Dendritic cell treated with granulocyte-macrophage colony-stimulating factor and Interleukin-4, amounts not matched to agents 40 ng/mL and 50 ng/mL, for 4 days (primary cell): Measurements from ENCODE around the gene APOBEC3H.

Source experiments
- H3K27ac Mint-ChIP-seq: one replicate; pipeline ENCODE4 v1.8.0; 2022; ENCODE audit warnings: mild to moderate bottlenecking, mixed read lengths
- H3K27me3 Mint-ChIP-seq: one replicate; pipeline ENCODE4 v1.8.0; 2022; ENCODE audit warnings: mild to moderate bottlenecking, mixed read lengths
- H3K36me3 Mint-ChIP-seq: one replicate; pipeline ENCODE4 v1.8.0; 2022; ENCODE audit warnings: low read depth, mixed read lengths
- H3K4me1 Mint-ChIP-seq: one replicate; pipeline ENCODE4 v1.8.0; 2022; ENCODE audit warnings: low read depth, mixed read lengths
- H3K4me3 Mint-ChIP-seq: one replicate; pipeline ENCODE4 v1.8.0; 2022; ENCODE audit warnings: mild to moderate bottlenecking, moderate library complexity, mixed read lengths
- H3K9me3 Mint-ChIP-seq: one replicate; pipeline ENCODE4 v1.8.0; 2022; ENCODE audit warnings: mixed read lengths
- intact Hi-C: fragments of 100-400 bp; cut with micrococcal nuclease; formaldehyde crosslinking; loops from one replicate; pipeline ENCODE4 v1.15.0; 2022

APOBEC3H gene

DNA sequence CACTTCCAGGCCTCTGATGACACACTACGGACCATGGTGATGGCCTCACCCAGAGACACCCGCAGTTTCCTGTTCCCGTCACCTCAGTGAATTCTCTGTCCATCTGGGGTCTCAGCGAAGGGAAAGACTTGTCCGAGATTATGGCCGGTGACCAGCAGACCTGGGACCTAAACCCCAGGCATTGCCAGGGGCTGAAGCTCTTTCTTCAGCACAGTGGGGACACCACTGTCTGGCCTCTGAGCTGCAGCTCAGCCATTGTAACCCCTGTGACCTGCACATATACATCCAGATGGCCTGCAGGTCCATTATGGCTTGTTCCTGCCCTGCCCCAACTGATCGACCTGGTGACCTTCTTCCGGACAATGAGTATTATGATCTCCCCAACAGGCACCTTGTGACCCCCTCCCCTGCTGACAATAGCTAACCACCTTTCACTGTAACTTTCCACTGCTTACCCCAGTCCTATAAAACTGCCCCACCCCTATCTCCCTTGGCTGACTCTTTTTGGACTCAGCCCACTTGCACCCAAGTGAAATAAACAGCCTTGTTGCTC lies 33.2 kb downstream of the APOBEC3H start:
- H3K9me3 Mint-ChIP-seq = no peaks in the 10 kb centered on the region
- H3K4me1 Mint-ChIP-seq = peaks cover 64% of the 10 kb centered on the region
- peaks cover 29% of the 10 kb centered on the region for H3K36me3 Mint-ChIP-seq
- intact Hi-C loops = no loop called here
- peak overlapping the region; percentile 17 for H3K4me3 Mint-ChIP-seq
- H3K27ac Mint-ChIP-seq = peak overlapping the region; percentile 96
- H3K27me3 Mint-ChIP-seq = peaks cover 9% of the 10 kb centered on the region

DNA sequence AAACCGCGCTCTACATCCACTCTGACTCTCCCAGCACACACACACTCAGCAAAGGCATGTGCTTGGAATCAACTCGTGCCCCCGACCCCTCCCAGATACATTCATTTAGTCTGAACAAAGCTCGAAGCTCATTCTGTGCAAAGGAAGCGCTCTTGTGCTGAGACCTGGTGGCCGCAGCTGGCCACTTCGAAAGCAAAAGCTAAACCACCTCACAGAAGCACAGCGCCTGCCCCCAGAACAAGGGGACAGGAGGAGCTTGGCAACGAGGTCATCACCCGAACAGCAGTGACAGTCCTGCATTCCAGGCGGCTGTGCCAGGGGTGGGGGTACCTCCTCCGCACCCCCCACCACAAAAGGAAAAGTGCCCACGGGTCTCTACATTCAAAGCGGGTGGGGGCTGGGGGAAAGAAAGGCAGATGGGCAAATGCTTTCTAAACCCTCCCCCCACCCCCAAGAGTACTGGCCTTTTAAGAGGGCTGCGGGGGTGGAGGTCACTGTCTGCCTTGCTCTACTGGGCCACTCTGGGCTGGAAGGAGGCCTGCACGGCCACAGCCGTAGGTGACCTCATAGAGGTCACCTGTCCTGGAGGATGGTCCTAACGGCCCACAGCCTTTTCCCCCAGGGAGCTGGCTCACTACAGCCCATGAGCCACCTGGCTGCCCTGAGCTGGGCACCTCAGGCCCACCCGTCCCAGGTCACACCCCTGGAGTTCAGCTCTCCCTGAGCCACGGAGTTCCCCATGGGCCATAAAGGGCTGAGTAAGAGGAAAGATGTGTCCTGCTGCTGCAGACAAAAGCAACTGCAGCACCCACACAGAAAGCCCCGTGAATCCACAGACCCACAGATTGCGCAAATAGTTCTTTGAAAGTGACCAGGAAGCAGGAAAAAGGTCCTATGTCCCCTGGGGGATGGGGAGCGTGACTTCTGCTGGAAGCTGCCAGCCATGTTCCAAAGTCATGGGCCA lies 34.1 kb downstream of the APOBEC3H start:
- H3K9me3 Mint-ChIP-seq = no peaks in the 10 kb centered on the region
- peaks cover 29% of the 10 kb centered on the region for H3K36me3 Mint-ChIP-seq
- H3K4me3 Mint-ChIP-seq = peak overlapping the region; percentile 49
- peaks cover 66% of the 10 kb centered on the region for H3K4me1 Mint-ChIP-seq
- peak overlapping the region; percentile 96 for H3K27ac Mint-ChIP-seq
- H3K27me3 Mint-ChIP-seq = peaks cover 9% of the 10 kb centered on the region
- intact Hi-C loops = no loop called here

DNA sequence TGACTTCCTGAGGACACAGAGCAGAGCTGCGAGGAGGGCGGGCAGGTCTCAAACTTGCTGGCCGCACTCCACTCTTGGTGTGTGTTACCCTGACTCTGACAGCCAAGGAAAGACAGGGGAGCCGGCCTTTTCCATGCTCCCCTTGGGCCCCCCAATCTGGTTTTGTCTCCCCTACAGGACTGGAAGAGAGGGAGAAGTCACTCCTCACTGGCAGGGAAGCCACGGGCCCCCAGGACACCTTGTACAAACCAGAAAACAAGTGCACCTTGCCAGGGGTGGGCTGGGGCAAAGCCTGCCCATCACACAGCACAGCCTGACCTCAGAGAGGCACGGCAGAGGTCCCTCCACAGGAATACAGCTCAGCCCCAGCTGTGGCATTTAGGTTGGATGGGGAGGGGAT lies 35.2 kb downstream of the APOBEC3H start:
- H3K27me3 Mint-ChIP-seq = peaks cover 10% of the 10 kb centered on the region
- H3K9me3 Mint-ChIP-seq = no peaks in the 10 kb centered on the region
- peaks cover 61% of the 10 kb centered on the region for H3K4me1 Mint-ChIP-seq
- peak overlapping the region; percentile 96 for H3K27ac Mint-ChIP-seq
- intact Hi-C loops = no loop called here
- peaks cover 29% of the 10 kb centered on the region for H3K36me3 Mint-ChIP-seq
- H3K4me3 Mint-ChIP-seq = no peak overlapping the region

DNA sequence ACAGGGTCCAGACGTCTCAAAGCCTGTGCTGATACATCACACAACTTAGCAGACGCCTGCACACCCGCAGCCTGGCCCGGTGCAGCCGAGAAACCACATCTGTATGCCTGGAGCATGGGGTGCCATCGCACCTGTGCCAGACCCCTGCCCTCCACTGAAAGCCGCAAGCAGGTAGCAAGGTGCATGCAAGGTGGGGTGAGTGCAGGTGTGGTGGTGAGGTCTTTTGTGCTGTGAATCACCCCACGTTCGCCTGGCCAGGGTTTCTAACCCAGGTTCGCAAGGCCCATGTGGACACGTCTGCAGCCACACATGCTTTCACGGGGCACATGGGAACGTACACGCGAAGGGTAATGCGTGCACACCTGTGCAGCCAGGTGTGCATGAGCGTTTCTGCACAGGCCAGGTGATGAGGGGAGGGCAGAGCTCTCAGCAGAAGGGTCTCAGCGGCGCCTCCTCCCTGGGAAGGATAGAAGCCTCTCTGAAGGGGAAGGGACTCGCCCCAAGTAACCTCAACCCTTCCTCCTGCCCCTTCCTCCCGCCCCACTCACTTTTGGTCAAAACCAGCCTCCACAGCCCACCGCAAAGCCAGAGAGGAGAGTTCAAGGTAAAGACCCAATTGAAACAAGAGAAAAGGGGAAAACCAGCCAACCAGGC lies 36.0 kb downstream of the APOBEC3H start:
- Mint-ChIP-seq H3K27me3 (peaks cover 10% of the 10 kb centered on the region), H3K4me3 (no peak overlapping the region), H3K4me1 (peaks cover 61% of the 10 kb centered on the region), H3K27ac (peak overlapping the region; percentile 96), H3K9me3 (no peaks in the 10 kb centered on the region), H3K36me3 (peaks cover 29% of the 10 kb centered on the region)
- intact Hi-C loops = no loop called here

DNA sequence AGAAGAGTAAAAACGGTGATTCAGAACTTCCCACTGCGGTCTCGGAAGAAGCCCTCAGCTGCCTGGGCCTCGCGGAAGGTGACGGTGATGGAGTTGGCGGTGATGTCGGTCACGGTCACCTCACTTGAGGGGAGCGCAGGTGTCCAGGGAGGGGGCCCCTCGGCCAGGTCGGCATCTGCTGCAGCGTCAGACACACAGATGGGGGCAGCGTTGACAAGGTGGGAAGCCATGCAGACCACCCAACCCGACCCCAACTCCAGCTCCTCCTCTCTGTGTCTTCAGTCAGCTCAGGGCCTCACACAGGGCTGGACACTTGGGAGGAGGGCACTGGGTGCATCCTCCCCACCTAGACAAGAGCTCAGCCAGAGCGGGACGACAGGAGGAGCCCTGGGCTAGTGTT lies 36.8 kb downstream of the APOBEC3H start:
- H3K4me1 Mint-ChIP-seq = peaks cover 66% of the 10 kb centered on the region
- no peak overlapping the region for H3K4me3 Mint-ChIP-seq
- peaks cover 29% of the 10 kb centered on the region for H3K36me3 Mint-ChIP-seq
- H3K27ac Mint-ChIP-seq = peak overlapping the region; percentile 41
- peaks cover 13% of the 10 kb centered on the region for H3K27me3 Mint-ChIP-seq
- no peaks in the 10 kb centered on the region for H3K9me3 Mint-ChIP-seq
- intact Hi-C loops = no loop called here

DNA sequence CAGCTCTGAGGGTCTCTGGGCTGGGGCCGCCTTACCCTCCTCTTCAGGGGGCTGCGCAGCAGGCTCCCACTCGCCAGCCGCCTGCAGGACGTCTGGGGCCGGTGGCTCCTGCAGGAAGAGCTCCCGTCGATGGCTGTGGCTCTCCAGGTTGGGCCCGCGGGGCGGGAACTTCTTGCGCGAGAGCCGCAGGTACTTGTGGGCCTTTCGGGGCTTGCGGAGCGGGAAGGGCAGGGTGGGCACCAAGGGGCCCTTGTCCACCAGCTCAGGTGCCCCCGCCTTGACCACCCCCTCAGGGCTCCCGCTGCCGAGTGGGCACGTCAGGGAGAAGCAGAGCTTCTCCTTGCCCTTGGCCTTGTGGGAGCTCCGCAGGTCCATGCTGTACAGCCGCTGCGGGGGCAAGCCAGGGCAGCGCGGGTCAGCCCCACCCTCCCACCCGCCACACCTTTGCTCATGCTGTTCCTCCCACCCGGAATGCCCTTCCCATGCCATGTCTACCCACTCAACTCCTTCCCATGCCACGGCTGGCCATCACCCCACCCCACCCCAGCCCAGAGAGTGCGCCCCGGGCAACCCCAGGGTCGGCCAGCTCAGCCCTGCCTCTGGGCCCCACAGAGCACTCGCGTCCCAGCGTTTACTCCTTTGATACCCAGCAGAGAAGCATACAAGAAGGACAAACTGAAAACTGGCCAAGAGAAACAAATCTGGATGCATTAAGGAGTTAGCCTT lies 37.5 kb downstream of the APOBEC3H start:
- intact Hi-C loops = no loop called here
- Mint-ChIP-seq H3K27me3 (peaks cover 15% of the 10 kb centered on the region), H3K27ac (peak overlapping the region; percentile 39), H3K4me3 (no peak overlapping the region), H3K9me3 (no peaks in the 10 kb centered on the region), H3K4me1 (peaks cover 60% of the 10 kb centered on the region), H3K36me3 (peaks cover 28% of the 10 kb centered on the region)

DNA sequence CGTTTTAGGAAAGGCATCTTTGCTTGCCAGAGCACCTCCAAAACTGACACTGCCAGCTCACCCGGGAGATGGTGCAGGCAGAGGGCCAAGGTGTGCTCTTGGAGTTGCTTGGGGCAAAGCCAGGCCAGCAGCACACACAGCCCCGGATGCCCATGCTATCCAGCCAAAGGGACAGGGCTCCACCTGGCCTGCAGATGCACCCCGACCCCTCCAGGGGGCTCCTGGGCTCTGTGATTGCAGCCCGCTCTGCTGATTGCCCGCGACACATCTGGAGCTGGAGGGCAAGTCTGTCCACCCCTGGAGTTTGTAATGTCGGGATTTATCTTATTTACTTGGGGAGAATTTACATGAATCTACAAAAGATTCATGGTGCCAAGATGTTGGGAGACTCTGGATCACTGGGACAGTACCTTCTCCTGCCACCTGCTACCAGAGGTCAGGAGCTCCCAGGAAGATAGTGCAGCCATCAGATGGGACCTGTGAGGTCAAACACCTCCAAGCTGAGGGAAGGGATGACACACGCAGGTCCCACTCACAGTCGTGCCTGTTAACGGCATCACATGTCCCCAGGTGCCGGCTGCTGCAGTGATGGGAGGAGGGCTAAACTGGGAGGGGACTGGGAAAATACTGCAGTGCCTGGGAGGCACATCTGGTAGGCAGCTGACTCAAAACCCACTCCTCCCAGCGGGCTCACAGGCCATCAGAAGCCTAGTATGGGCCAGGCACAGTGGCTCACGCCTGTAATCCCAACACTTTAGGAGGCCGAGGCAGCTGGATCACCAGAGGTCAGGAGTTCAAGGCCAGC lies 38.2 kb downstream of the APOBEC3H start:
- no peak overlapping the region for H3K4me3 Mint-ChIP-seq
- peaks cover 11% of the 10 kb centered on the region for H3K27me3 Mint-ChIP-seq
- no peaks in the 10 kb centered on the region for H3K9me3 Mint-ChIP-seq
- peaks cover 52% of the 10 kb centered on the region for H3K4me1 Mint-ChIP-seq
- peak overlapping the region; percentile 39 for H3K27ac Mint-ChIP-seq
- intact Hi-C loops = no loop called here
- peaks cover 31% of the 10 kb centered on the region for H3K36me3 Mint-ChIP-seq

DNA sequence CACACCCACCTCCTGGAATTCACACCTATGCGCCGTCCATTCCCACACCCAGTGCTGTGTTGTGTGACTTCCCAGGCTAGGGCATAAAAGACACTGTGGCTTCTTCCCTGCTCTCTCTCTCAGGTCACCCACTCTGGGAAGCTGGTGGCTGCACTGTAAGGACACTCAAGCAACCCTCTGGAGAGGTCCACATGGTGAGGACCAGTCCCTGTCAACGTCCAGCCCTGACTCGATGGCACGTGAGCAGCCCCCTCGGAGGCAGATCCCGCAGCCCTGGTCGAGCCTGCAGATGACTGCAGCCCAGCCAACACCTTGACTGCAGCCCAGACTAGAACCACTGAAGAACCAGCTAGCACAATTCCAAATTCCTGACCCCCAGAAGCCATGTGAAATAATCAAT lies 39.3 kb downstream of the APOBEC3H start:
- H3K4me1 Mint-ChIP-seq = peaks cover 42% of the 10 kb centered on the region
- H3K27ac Mint-ChIP-seq = no peak overlapping the region
- peaks cover 11% of the 10 kb centered on the region for H3K27me3 Mint-ChIP-seq
- H3K4me3 Mint-ChIP-seq = no peak overlapping the region
- no peaks in the 10 kb centered on the region for H3K9me3 Mint-ChIP-seq
- intact Hi-C loops = no loop called here
- H3K36me3 Mint-ChIP-seq = peaks cover 38% of the 10 kb centered on the region

DNA sequence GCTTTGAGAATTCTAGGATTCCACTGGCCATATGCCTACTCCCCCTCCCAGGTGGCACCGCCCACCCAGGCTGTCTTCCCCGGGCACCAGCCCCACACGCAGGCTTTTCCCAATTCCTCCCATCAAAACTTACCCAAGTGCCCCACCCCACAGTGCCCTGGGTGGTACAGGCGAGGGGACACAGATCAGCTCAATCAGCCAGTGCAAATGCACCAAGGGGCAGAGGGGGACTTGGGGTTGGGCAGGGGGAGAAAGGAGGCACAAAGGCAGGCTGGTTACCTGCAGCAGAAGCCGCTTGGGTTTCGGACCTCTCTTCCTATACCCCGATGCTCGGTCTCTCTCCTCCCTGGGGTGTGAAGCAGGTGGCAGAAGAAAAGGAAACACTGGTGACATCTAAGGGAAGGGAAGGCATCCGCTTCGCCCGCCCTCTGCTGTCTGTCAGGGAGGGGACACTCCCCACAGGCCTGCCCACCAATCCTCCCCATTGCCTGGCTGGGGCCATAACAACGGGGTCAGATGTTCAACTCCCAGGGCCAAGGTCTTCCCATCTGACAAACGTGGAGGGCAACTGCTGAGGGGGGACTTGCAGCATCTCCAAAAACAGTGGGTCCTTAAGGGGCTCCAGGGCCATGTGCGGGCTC lies 41.4 kb downstream of the APOBEC3H start:
- intact Hi-C loops = no loop called here
- no peak overlapping the region for H3K4me3 Mint-ChIP-seq
- peak overlapping the region; percentile 30 for H3K27ac Mint-ChIP-seq
- peaks cover 11% of the 10 kb centered on the region for H3K27me3 Mint-ChIP-seq
- H3K4me1 Mint-ChIP-seq = peaks cover 21% of the 10 kb centered on the region
- H3K36me3 Mint-ChIP-seq = peaks cover 22% of the 10 kb centered on the region
- H3K9me3 Mint-ChIP-seq = no peaks in the 10 kb centered on the region

DNA sequence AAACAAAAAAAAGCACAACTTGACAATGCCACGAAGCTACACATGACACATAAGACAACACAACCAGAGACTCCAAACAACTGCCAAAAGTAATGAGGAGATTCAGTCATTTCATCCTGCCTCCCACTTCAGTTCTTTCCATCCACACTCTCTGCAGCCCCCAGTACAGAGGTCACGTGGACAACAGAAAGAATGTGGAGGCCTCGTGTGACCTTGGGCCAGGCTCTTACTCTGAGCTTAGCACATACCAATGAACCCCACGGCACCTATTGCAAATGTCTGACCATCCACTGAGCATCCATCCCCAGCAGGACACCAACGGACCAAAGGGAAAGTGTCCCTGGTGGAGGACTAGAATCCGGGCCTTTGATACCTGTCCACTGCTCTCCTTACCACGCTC lies 42.9 kb downstream of the APOBEC3H start:
- H3K9me3 Mint-ChIP-seq = no peaks in the 10 kb centered on the region
- no peak overlapping the region for H3K4me3 Mint-ChIP-seq
- intact Hi-C loops = no loop called here
- H3K36me3 Mint-ChIP-seq = peaks cover 21% of the 10 kb centered on the region
- no peak overlapping the region for H3K27ac Mint-ChIP-seq
- peaks cover 9% of the 10 kb centered on the region for H3K27me3 Mint-ChIP-seq
- peaks cover 27% of the 10 kb centered on the region for H3K4me1 Mint-ChIP-seq

DNA sequence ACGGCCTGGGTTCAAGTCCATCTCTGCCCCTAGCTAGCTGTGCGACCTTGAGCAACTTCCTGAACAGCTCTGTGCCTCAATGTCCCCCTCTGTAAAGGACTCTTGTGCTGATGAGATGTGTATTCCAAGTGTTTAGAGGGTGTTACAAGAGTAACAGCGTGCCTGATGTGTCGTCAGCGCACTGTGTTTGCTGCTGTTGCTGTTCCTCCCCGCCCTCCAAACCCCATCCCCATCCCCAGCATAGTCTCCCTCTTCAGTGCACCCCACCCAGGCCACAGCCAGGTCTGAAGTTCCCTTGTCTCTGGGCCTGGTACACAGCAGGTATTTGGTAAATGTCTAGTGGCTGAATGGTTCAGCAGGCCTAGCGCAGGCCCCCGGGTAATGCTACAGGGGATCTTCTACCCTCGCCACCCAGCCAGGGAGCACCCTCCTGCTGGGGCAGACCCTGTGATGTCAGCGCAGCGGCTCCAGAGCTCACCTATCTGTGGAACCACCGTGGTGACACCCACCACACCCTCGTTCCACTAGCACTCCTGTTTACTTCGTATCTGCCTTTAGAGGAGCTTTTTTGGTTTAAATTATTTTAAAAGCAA lies 45.1 kb downstream of the APOBEC3H start:
- Mint-ChIP-seq H3K9me3 (no peaks in the 10 kb centered on the region), H3K27me3 (peaks cover 5% of the 10 kb centered on the region), H3K4me3 (no peak overlapping the region), H3K27ac (no peak overlapping the region), H3K36me3 (peaks cover 24% of the 10 kb centered on the region), H3K4me1 (peaks cover 33% of the 10 kb centered on the region)
- intact Hi-C loops = no loop called here

DNA sequence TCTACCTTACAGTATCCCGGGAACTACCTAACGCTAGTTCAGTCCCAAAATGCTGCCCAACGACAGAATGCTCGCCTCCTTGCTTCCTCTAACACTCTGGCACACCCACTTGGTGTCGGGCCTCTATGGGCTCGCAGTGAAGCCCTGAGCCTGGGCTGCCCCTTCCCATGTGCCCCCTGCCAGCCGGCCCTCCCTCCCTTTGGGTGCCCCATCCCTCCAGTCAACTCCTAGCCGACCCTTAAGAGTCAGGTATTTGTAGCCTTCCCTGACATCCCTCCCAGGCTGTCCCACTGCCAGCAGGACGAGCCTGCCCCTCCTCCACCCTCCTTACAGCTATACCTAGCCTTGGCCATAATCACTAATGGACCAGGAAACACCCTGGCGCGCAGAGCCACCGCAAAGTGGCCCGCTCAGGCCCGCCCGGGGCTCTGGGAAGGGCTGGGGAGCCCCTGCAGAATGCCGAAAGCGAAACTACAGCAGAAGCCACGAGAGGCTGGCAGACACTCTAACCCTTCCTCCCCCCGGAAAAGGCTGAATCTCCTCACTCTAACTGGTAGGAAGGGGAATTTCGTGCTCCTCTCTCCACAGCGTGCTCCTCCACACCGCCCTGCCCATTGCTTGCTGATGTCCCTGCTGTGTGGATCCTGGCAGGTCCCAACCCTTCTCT lies 47.2 kb downstream of the APOBEC3H start:
- Mint-ChIP-seq H3K27me3 (peaks cover under 1% of the 10 kb centered on the region), H3K4me3 (peak overlapping the region; percentile 83), H3K4me1 (peaks cover 41% of the 10 kb centered on the region), H3K9me3 (no peaks in the 10 kb centered on the region), H3K36me3 (peaks cover 42% of the 10 kb centered on the region), H3K27ac (peak overlapping the region; percentile 95)
- intact Hi-C loops = no loop called here
